Daoy (cell line): ENCODE results near the gene OLFML3. TPM values are rescaled to one million over a fixed set of nuclear protein-coding genes. Genes with fewer than 3 reads are reported as not detected.

ENCODE experiments used
- DNase-seq: peaks from one replicate; pipeline ENCODE4 v3.0.0-alpha.2; 2015; ENCODE audit warnings: low read depth
- total RNA-seq: library from RNA; depleted of rRNA; stranded (reverse); fragments of >200 nt; shearing (Covaris generic); gene quantifications from 2 replicates; pipeline ENCODE4 v1.2.3, GENCODE V29; 2014; rRNA removed

OLFML3 gene
- total RNA-seq, 1 experiment from 2014 or later, result 2.4 TPM

- peak; percentile 66 for DNase-seq
Measured at GRCh38 chr1:114025609-114026401, 46.5 kb downstream of the OLFML3 start.

GRCh38 chr1:114026797-114027196 is 47.5 kb downstream of the OLFML3 start:
- DNase-seq, result no peak

Other genes with a start within 250 kb of the OLFML3 start
- 89.4 and 93.0 TPM in 2 replicates for gene PHTF1, start 220.0 kb upstream of the OLFML3 start, total RNA-seq
- 8.9 and 11.8 TPM in 2 replicates for gene RSBN1, start 167.0 kb upstream of the OLFML3 start, total RNA-seq
- gene PTPN22, start 107.8 kb upstream of the OLFML3 start, total RNA-seq, result 1.5 and 4.1 TPM in 2 replicates
- gene BCL2L15, start 91.9 kb upstream of the OLFML3 start, total RNA-seq, result 0.06 and 0.12 TPM in 2 replicates
- gene AP4B1, start 74.7 kb upstream of the OLFML3 start, total RNA-seq, result 51.6 and 55.9 TPM in 2 replicates
- gene DCLRE1B, start 74.1 kb upstream of the OLFML3 start, total RNA-seq, result 15.3 and 19.5 TPM in 2 replicates
- gene HIPK1, start 50.1 kb upstream of the OLFML3 start, total RNA-seq, result 20.0 and 22.3 TPM in 2 replicates
- gene SYT6, start 174.4 kb downstream of the OLFML3 start, total RNA-seq, result not detected in 2 replicates